ENCODE results near the gene MYLK. TPM values are rescaled to one million over a fixed set of nuclear protein-coding genes. Genes with fewer than 3 reads are reported as not detected.

MYLK gene
- total RNA-seq, 1 donor from 2014 or later = 50.5 TPM

DNA sequence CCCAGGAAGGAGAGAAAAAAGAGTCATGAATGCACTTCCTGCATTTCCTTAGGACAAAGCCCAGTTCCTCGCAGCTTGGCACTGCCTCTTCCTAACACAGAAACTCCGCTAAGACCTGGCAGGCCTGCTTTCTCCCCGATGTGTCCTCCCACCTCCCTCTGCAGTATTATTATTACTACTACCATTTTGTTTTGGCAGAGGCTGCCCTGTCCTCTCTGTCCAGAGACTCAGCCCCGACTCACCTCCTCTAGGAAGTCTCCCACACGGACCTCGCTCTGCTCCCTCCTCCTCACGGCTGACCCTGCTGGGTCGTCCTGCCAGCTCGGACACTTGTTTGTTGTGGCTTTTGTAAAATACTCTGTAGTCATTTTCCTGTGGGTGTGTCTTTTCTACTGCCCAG lies 192.1 kb downstream of the MYLK start:
- Mint-ChIP-seq H3K4me3 (ENCODE audit: unreplicated experiment) (no peak overlapping the region), H3K27ac (ENCODE audit: unreplicated experiment) (peak overlapping the region; percentile 60), H3K36me3 (ENCODE audit: low read depth, unreplicated experiment) (peaks cover 29% of the 10 kb centered on the region), H3K27me3 (ENCODE audit: low read depth, unreplicated experiment) (no peaks in the 10 kb centered on the region), H3K9me3 (ENCODE audit: unreplicated experiment) (no peaks in the 10 kb centered on the region), H3K4me1 (ENCODE audit: low read depth, unreplicated experiment) (peaks cover 78% of the 10 kb centered on the region)
- DNase-seq (ENCODE audit: low read depth) (no peak), FAIRE-seq (no peak)
- no peaks in the 10 kb centered on the region for H3K9me3 ChIP-seq (ENCODE audit: insufficient read depth, low read depth, low read length)
- peaks cover 17% of the 10 kb centered on the region for H3K36me3 ChIP-seq (ENCODE audit: insufficient read depth, low read length)
- H3K4me3 ChIP-seq (ENCODE audit: insufficient read depth, low read depth, low read length) = no peak overlapping the region
- no peak overlapping the region for H3K4me2 ChIP-seq (ENCODE audit: low read length)
- peaks cover 60% of the 10 kb centered on the region for H3K4me1 ChIP-seq (ENCODE audit: insufficient read depth, low read length)
- H3K9ac ChIP-seq (ENCODE audit: low read length) = no peak overlapping the region
- no peaks in the 10 kb centered on the region for H4K20me1 ChIP-seq (ENCODE audit: insufficient read depth, low read length)
- H3K27ac ChIP-seq (ENCODE audit: low read depth, low read length) = no peak overlapping the region
- no peaks in the 10 kb centered on the region for H3K79me2 ChIP-seq (ENCODE audit: insufficient read depth, low read length)
- H3K27me3 ChIP-seq (ENCODE audit: insufficient read depth, low read length) = no peaks in the 10 kb centered on the region
- no peak overlapping the region for H2AFZ ChIP-seq (ENCODE audit: low read depth, low read length)
- no peak for TF ChIP-seq EZH2 (IDR thresholded peaks at IDR 0.05; ENCODE audit: insufficient read depth, low read length)
- no peak for TF ChIP-seq CTCF (IDR thresholded peaks at IDR 0.05; ENCODE audit: insufficient read depth, low read depth, low read length)

DNA sequence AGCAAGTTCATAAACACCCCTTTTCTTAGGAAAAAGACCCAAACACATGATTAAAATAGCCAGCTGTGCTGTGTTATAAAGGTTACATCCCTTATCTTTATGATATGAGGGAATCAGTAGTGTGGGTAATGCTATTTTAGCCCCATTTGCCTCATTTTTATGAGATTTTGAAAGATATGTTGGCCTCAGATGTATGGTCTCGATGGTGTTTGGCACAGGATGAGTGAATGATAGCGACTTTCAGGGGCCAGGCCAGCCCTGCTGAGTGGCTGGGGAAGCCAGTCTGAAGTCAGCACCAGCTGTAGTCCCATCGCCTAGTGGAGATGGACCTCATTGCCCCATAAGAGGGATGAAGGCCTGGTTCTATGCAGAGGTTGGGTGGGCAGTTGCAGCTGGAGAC lies 194.3 kb downstream of the MYLK start:
- peaks cover 39% of the 10 kb centered on the region for H3K4me1 ChIP-seq (ENCODE audit: insufficient read depth, low read length)
- H3K27ac Mint-ChIP-seq (ENCODE audit: unreplicated experiment) = no peak overlapping the region
- no peak overlapping the region for H3K27ac ChIP-seq (ENCODE audit: low read depth, low read length)
- peaks cover 68% of the 10 kb centered on the region for H3K4me1 Mint-ChIP-seq (ENCODE audit: low read depth, unreplicated experiment)
- no peaks in the 10 kb centered on the region for H3K9me3 ChIP-seq (ENCODE audit: insufficient read depth, low read depth, low read length)
- no peak overlapping the region for H3K4me2 ChIP-seq (ENCODE audit: low read length)
- no peaks in the 10 kb centered on the region for H3K9me3 Mint-ChIP-seq (ENCODE audit: unreplicated experiment)
- H3K9ac ChIP-seq (ENCODE audit: low read length) = no peak overlapping the region
- no peaks in the 10 kb centered on the region for H3K79me2 ChIP-seq (ENCODE audit: insufficient read depth, low read length)
- peaks cover 17% of the 10 kb centered on the region for H3K36me3 ChIP-seq (ENCODE audit: insufficient read depth, low read length)
- H4K20me1 ChIP-seq (ENCODE audit: insufficient read depth, low read length) = no peaks in the 10 kb centered on the region
- no peaks in the 10 kb centered on the region for H3K27me3 Mint-ChIP-seq (ENCODE audit: low read depth, unreplicated experiment)
- no peak overlapping the region for H3K4me3 ChIP-seq (ENCODE audit: insufficient read depth, low read depth, low read length)
- TF ChIP-seq EZH2 (IDR thresholded peaks at IDR 0.05; ENCODE audit: insufficient read depth, low read length) (no peak), CTCF (IDR thresholded peaks at IDR 0.05; ENCODE audit: insufficient read depth, low read depth, low read length) (no peak)
- peaks cover 31% of the 10 kb centered on the region for H3K36me3 Mint-ChIP-seq (ENCODE audit: low read depth, unreplicated experiment)
- DNase-seq (ENCODE audit: low read depth) (no peak), FAIRE-seq (no peak)
- no peak overlapping the region for H3K4me3 Mint-ChIP-seq (ENCODE audit: unreplicated experiment)
- H2AFZ ChIP-seq (ENCODE audit: low read depth, low read length) = no peak overlapping the region
- H3K27me3 ChIP-seq (ENCODE audit: insufficient read depth, low read length) = no peaks in the 10 kb centered on the region

- Histone ChIP-seq H3K4me3 (ENCODE audit: insufficient read depth, low read depth, low read length) (no peak overlapping the region), H3K27ac (ENCODE audit: low read depth, low read length) (peak overlapping the region; percentile 87), H3K4me2 (ENCODE audit: low read length) (peak overlapping the region; percentile 59), H3K9me3 (ENCODE audit: insufficient read depth, low read depth, low read length) (no peaks in the 10 kb centered on the region), H2AFZ (ENCODE audit: low read depth, low read length) (no peak overlapping the region), H3K4me1 (ENCODE audit: insufficient read depth, low read length) (peaks cover 32% of the 10 kb centered on the region), H3K27me3 (ENCODE audit: insufficient read depth, low read length) (no peaks in the 10 kb centered on the region), H3K36me3 (ENCODE audit: insufficient read depth, low read length) (peaks cover 20% of the 10 kb centered on the region), H3K9ac (ENCODE audit: low read length) (peak overlapping the region; percentile 61), H4K20me1 (ENCODE audit: insufficient read depth, low read length) (no peaks in the 10 kb centered on the region), H3K79me2 (ENCODE audit: insufficient read depth, low read length) (no peaks in the 10 kb centered on the region)
- Mint-ChIP-seq H3K27me3 (ENCODE audit: low read depth, unreplicated experiment) (no peaks in the 10 kb centered on the region), H3K4me3 (ENCODE audit: unreplicated experiment) (peak overlapping the region; percentile 17), H3K27ac (ENCODE audit: unreplicated experiment) (peak overlapping the region; percentile 90), H3K4me1 (ENCODE audit: low read depth, unreplicated experiment) (peaks cover 57% of the 10 kb centered on the region), H3K36me3 (ENCODE audit: low read depth, unreplicated experiment) (peaks cover 32% of the 10 kb centered on the region), H3K9me3 (ENCODE audit: unreplicated experiment) (no peaks in the 10 kb centered on the region)
- DNase-seq (ENCODE audit: low read depth) = peak; percentile 96
- no peak for TF ChIP-seq CTCF (IDR thresholded peaks at IDR 0.05; ENCODE audit: insufficient read depth, low read depth, low read length)
- TF ChIP-seq EZH2 (IDR thresholded peaks at IDR 0.05; ENCODE audit: insufficient read depth, low read length) = no peak
- peak; percentile 88 for FAIRE-seq
Measured at GRCh38 chr3:123688241-123688747, 195.8 kb downstream of the MYLK start.

Measured in astrocyte (in vitro differentiated cells and primary cell).